Bronchial epithelial cell (primary cell): Measurements from ENCODE around the gene SIRT7. TPM values are rescaled to one million over a fixed set of nuclear protein-coding genes. Genes with fewer than 3 reads are reported as not detected.

Experiments used
- DNase-seq: peaks from one replicate; pipeline ENCODE4 v3.0.0-alpha.2; 2010; ENCODE audit warnings: low read depth
- FAIRE-seq: peaks from 2 replicates; lab custom pipeline; 2011; peaks lifted over from hg19 to GRCh38; lab: Jason Lieb, UNC
- H3K27me3 ChIP-seq: 2 replicates; pipeline ENCODE4 v1.5.1; 2011; ENCODE audit warnings: low read length; ENCODE audit not compliant: control insufficient read depth, insufficient read depth
- H3K36me3 ChIP-seq: 2 replicates; pipeline ENCODE4 v1.5.1; 2011; ENCODE audit warnings: low read length; ENCODE audit not compliant: control insufficient read depth, insufficient read depth
- H3K4me3 ChIP-seq: 2 replicates; pipeline ENCODE4 v1.5.1; 2011; ENCODE audit warnings: mild to moderate bottlenecking, low read depth, low read length, control low read depth
- CTCF ChIP-seq: IDR thresholded peaks from 2 replicates; pipeline ENCODE4 v1.5.1; 2011; ENCODE audit warnings: mild to moderate bottlenecking, moderate library complexity, low read length, control low read depth, inconsistent platforms; ENCODE audit not compliant: insufficient read depth, severe bottlenecking
- total RNA-seq: library from RNA; depleted of rRNA; stranded (reverse); fragments of >200 nt; gene quantifications from 2 replicates; pipeline ENCODE4 v1.2.1, GENCODE V29; 2014

SIRT7 gene
- total RNA-seq, 1 donor from 2014 or later = 48.4 TPM

- FAIRE-seq (no peak), DNase-seq (no peak)
- H3K4me3 ChIP-seq = no peak overlapping the region
- H3K27me3 ChIP-seq = no peaks in the 10 kb centered on the region
- no peak for TF ChIP-seq CTCF
- peaks cover 23% of the 10 kb centered on the region for H3K36me3 ChIP-seq
Observed at GRCh38 chr17:81901167-81902022, 16.6 kb downstream of the SIRT7 start.

DNA sequence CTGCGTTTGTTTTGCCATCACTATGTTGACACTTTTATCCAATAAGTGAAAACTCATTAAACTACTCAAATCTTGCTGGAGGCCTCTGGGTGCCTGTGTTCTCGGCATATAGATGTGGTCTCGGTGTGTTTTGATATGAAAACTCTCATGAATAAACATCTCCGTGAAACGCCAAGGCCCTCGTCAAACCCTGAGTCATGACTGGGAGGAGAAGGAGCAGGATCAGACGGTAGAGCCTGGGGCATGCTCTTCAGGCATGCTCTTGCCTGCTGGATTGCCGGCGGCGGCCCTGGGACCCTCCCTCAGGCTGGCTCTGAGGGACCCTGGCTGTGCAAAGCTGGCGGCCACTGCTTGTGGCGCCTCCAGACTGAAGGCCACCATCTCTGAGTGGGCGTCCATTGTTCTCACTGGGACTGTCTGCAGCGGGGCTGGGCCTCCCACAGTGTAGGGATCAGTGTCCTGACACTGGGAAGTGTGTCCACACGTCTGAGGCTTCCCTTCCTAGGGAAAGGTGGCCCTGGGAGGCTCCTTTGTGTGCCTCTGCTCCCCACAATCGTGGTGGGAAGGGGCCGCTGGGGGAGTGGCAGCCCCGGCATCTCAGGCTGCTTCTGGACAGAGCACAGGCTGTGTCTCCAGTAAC, 17.7 kb downstream of the SIRT7 start:
- DNase-seq (peak; percentile 37), FAIRE-seq (peak; percentile 58)
- Histone ChIP-seq H3K4me3 (no peak overlapping the region), H3K36me3 (peaks cover 20% of the 10 kb centered on the region), H3K27me3 (no peaks in the 10 kb centered on the region)
- TF ChIP-seq CTCF = no peak

DNA sequence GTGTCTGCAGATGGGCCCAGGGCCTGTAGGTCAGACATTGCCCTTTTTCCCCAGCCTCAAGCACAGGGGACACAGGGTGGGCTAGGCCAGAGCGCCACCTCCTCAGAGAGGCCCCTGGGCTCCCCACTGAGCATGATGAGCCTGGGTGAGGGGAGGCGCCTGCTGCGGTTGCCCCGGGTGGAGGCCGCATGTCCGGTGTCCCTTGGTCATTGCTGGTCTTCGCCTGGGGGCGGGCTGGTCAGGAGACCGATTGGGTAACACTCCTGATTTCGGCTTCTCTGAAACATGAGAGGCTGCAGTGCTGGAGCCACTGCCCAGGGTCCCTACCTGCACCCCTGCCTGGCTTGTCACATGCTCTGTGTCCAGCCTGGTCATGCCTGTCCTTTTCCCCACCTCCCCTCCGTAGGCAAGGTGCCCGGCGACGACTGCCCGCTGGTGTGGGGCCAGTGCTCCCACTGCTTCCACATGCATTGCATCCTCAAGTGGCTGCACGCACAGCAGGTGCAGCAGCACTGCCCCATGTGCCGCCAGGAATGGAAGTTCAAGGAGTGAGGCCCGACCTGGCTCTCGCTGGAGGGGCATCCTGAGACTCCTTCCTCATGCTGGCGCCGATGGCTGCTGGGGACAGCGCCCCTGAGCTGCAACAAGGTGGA, 18.3 kb downstream of the SIRT7 start:
- no peak for TF ChIP-seq CTCF
- FAIRE-seq (no peak), DNase-seq (no peak)
- H3K4me3 ChIP-seq = no peak overlapping the region
- H3K36me3 ChIP-seq = peaks cover 19% of the 10 kb centered on the region
- no peaks in the 10 kb centered on the region for H3K27me3 ChIP-seq

GRCh38 chr17:81898885-81899284, 19.1 kb downstream of the SIRT7 start:
- Histone ChIP-seq H3K27me3 (no peaks in the 10 kb centered on the region), H3K4me3 (no peak overlapping the region), H3K36me3 (peaks cover 18% of the 10 kb centered on the region)
- TF ChIP-seq CTCF = no peak
- no peak for FAIRE-seq
- DNase-seq = no peak

DNA sequence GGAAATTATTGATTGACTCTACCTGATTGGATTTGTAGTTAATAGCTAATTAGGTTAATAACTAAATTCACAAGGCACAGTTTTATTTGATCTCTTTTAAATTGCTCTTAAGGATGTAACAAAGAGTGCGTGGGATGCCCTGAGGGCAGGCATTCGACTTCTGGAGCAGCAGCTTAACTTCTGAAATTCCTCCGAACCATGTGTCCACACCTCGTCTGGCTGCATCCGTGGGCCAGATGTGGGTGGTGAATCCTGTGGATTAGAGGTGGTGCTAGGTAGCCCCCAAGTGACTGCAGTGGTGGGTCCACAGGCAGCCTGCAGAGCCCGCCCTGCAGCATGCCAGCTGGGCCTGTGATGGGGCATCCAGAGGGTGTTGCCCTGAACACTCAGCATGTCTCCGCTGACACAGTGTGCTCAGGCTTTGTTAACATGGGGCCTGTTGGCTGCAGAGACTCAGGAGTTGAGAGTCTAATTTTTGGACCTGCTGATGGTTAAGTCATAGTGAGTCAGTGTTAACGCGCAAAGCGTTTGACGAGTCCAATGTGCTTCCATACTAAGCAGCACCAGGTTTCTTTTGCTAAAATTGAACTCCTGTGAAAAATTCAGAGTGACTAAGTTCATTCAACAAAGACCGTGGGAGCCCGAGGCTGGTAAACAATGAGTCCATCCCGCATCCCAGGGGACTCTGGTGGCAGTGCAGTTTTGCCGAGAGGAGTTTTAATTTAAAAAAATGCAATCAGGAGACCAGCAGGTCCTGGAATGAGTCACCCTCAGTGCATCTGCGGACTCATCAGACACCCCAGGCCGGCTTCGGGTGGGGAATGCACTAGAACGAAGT, 19.7 kb downstream of the SIRT7 start:
- DNase-seq (peak; percentile 91), FAIRE-seq (no peak)
- peaks cover 20% of the 10 kb centered on the region for H3K36me3 ChIP-seq
- no peak for TF ChIP-seq CTCF
- no peaks in the 10 kb centered on the region for H3K27me3 ChIP-seq
- H3K4me3 ChIP-seq = no peak overlapping the region
